Activated naive CD8-positive, alpha-beta T cell treated with anti-CD3 and anti-CD28 coated beads, Interleukin-2, amount 50 U/mL, for 24 hours (primary cell): ENCODE results near the gene DEFB114.

Experiments
- ATAC-seq: fragments of 150-1000 bp; cut with Tn5 transposase; one replicate; pipeline ENCODE4 v1.10.0; 2021
- DNase-seq: peaks from one replicate; pipeline ENCODE4 v3.0.0; 2021
- H3K27ac Mint-ChIP-seq: one replicate; pipeline ENCODE4 v1.8.0; 2021; ENCODE audit warnings: mild to moderate bottlenecking, mixed read lengths
- H3K27me3 Mint-ChIP-seq: one replicate; pipeline ENCODE4 v1.8.0; 2021; ENCODE audit warnings: mixed read lengths
- H3K36me3 Mint-ChIP-seq: one replicate; pipeline ENCODE4 v1.8.0; 2021; ENCODE audit warnings: low read depth, mixed read lengths
- H3K4me1 Mint-ChIP-seq: one replicate; pipeline ENCODE4 v1.8.0; 2021; ENCODE audit warnings: mixed read lengths
- H3K4me3 Mint-ChIP-seq: one replicate; pipeline ENCODE4 v1.8.0; 2021; ENCODE audit warnings: mild to moderate bottlenecking, moderate library complexity, mixed read lengths
- H3K9me3 Mint-ChIP-seq: one replicate; pipeline ENCODE4 v1.8.0; 2021; ENCODE audit warnings: mixed read lengths

The DEFB114 gene, protein sequence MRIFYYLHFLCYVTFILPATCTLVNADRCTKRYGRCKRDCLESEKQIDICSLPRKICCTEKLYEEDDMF

DNA sequence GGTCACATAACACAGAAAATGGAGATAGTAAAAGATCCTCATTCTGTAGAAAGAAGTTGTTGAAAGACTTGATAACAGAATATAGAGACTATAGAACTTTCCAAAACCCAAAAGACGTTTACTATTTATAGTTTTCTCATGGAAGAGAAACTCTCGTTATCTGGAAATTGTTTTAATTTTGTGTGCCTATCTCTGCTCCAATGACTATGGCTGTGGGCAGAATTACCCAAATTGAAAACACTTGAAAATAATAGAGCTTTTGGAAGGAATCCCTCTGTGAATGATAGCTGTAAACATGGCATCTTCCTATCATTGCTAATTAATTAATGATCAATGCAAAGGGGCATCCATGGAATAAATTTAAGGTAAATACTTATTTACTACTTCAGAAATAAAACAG is at the start of gene DEFB114:
DEFB114 (minus strand) TSS at position 101 of the 400 bp plus-strand sequence; CDS start at position 42, 59 bp downstream.
- Mint-ChIP-seq H3K4me3 (no peak within 1 kb of the TSS), H3K4me1 (no peaks in the 10 kb centered on the region), H3K36me3 (no peaks in the 10 kb centered on the region), H3K9me3 (peaks cover 4% of the 10 kb centered on the region), H3K27me3 (no peaks in the 10 kb centered on the region), H3K27ac (no peak within 1 kb of the TSS)
- ATAC-seq (no peak), DNase-seq (no peak)

DNA sequence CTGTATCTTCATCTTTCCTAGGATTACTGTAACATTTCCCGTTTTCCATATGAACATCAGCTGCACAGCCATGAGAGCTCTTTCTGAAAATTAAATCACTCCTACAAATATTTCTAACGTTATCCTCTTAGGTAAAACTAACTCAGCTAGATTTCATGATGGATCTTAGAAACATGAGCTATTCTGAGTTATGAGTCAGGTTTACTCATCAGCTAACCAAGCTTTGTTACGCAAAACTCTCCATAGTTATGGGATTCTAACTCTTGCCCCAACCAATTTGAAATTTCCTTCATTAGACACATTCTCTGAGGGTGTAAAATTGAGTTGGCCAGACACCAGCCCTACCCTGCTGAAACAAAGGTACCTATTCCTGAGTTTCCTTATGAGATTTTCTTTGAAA is 43.9 kb upstream of the DEFB114 start:
- Mint-ChIP-seq H3K9me3 (no peaks in the 10 kb centered on the region), H3K27me3 (no peaks in the 10 kb centered on the region), H3K27ac (no peak overlapping the region), H3K4me1 (no peaks in the 10 kb centered on the region), H3K4me3 (no peak overlapping the region), H3K36me3 (no peaks in the 10 kb centered on the region)
- DNase-seq = no peak
- ATAC-seq = no peak

DNA sequence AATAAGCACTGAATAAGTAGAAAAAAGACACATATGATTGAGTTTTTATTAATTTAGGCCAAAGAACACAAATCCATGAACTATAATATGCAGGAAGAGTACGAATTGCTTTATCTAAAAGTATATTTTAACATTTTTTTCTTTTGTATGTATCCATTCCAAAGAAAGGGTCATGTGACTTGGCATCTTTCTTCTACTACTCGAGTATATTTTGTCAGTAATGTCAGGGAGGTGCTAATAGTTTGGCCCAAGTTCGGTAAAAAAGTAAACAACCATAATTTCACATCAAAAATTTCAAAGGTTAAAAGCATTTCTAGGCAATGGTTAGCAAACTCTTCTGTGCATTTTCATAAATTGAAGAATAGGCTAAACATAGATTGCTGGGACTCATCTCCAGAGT is 39.2 kb upstream of the DEFB114 start:
- H3K27ac Mint-ChIP-seq = no peak overlapping the region
- no peaks in the 10 kb centered on the region for H3K9me3 Mint-ChIP-seq
- no peak for DNase-seq
- ATAC-seq = no peak
- no peaks in the 10 kb centered on the region for H3K36me3 Mint-ChIP-seq
- no peak overlapping the region for H3K4me3 Mint-ChIP-seq
- no peaks in the 10 kb centered on the region for H3K4me1 Mint-ChIP-seq
- no peaks in the 10 kb centered on the region for H3K27me3 Mint-ChIP-seq

DNA sequence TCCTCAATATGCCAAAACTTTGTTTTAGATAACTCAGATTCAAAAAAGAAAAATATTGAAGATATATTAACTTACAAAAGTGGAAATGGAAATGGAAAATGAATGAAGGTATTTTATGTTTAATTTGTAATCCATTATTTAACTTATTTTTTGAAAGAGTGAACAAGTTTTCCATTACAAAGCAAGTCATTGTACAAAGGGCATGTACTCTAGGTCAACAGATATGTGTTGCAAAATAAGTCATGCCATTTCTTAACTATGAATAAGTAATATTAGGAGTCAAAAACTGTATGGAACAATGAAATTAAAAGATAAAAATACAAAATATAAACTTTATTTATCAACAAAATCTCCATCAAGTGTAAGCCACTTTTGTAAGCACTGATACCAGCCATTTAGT is 31.3 kb upstream of the DEFB114 start:
- H3K27me3 Mint-ChIP-seq = no peaks in the 10 kb centered on the region
- DNase-seq = no peak
- no peak overlapping the region for H3K27ac Mint-ChIP-seq
- H3K9me3 Mint-ChIP-seq = peaks cover 3% of the 10 kb centered on the region
- H3K4me3 Mint-ChIP-seq = no peak overlapping the region
- no peaks in the 10 kb centered on the region for H3K4me1 Mint-ChIP-seq
- ATAC-seq = no peak
- H3K36me3 Mint-ChIP-seq = no peaks in the 10 kb centered on the region

DNA sequence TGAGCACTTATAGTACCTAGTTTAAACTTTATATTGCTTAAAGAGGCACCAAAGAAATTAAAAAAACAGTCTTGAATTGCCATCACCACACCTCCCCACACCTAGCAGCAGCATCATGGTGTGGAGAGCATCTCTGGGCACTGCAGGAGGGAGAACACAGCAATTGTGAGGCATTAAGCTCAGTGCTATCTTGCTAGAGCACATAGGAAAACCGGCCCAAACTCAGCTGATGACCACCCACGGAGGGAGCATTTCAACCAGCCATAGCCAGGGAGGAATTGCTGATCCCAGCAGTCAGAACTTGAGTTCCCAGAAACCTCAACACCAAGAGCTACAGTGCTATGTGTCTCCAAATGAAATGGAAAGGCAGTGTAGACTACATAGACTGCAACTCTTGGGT is 24.9 kb upstream of the DEFB114 start:
- Mint-ChIP-seq H3K9me3 (no peaks in the 10 kb centered on the region), H3K27ac (no peak overlapping the region), H3K4me3 (no peak overlapping the region), H3K36me3 (no peaks in the 10 kb centered on the region), H3K4me1 (no peaks in the 10 kb centered on the region), H3K27me3 (no peaks in the 10 kb centered on the region)
- ATAC-seq (no peak), DNase-seq (no peak)

DNA sequence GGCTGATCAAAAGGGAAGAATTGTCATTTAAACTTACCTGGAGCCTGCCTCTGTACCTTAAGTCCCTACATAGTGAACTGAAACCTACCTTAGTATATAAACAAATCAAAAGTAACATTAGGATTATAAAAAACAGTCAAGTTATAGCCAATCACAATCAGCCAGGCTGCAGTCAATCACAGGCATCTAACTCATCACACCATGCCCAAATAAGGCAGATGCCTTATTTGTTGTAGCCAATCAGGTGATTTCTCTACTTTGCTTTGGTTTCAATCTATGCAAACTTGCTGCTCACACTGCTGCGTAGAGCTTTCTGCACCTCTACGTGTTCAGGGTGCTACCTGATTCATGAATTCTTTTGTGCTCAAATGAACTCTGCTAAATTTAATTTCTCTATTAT is 23.8 kb upstream of the DEFB114 start:
- Mint-ChIP-seq H3K27me3 (no peaks in the 10 kb centered on the region), H3K4me1 (no peaks in the 10 kb centered on the region), H3K27ac (no peak overlapping the region), H3K4me3 (no peak overlapping the region), H3K36me3 (no peaks in the 10 kb centered on the region), H3K9me3 (no peaks in the 10 kb centered on the region)
- DNase-seq (no peak), ATAC-seq (no peak)

DNA sequence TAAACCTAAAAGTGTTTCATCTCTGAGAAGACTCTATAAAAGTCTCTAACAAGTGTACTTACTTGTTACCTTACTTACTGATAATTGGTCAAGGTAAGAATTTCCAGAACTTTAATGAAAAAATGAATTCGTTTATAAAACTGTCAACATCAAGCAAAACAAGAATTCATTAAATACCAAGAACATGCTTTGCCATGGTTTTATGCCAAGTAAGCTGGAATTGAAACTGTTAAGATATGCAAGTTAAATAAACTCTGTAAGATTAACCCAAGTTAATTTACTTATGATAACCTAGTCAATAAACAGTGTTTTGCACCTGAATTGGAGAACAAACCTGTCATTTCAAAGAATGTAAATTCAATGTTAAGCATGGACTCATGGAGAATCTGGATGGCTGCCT is 22.6 kb upstream of the DEFB114 start:
- Mint-ChIP-seq H3K36me3 (no peaks in the 10 kb centered on the region), H3K4me1 (no peaks in the 10 kb centered on the region), H3K27ac (no peak overlapping the region), H3K9me3 (no peaks in the 10 kb centered on the region), H3K4me3 (no peak overlapping the region), H3K27me3 (no peaks in the 10 kb centered on the region)
- DNase-seq = no peak
- no peak for ATAC-seq

DNA sequence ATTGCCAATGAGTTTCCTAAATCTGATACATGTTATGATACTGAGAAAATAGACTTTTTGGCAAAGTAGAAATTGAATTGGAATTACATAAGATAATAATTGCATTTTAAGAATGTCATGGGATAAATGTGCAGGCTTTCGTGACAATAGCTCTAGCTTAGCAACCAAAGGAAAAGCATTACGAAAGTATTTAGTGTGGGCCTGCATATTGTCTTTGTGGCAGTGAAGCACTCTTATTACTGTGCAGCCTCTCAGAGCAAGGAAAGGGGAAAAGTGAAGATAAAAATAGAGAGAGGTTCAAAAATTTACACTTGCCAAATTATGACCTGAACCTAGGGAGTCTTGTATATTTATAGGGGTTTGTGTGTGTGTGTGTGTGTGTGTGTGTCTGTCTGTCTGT is 18.1 kb upstream of the DEFB114 start:
- peaks cover 2% of the 10 kb centered on the region for H3K4me1 Mint-ChIP-seq
- no peak for ATAC-seq
- H3K36me3 Mint-ChIP-seq = no peaks in the 10 kb centered on the region
- no peaks in the 10 kb centered on the region for H3K27me3 Mint-ChIP-seq
- no peak overlapping the region for H3K4me3 Mint-ChIP-seq
- no peak for DNase-seq
- peaks cover 4% of the 10 kb centered on the region for H3K9me3 Mint-ChIP-seq
- no peak overlapping the region for H3K27ac Mint-ChIP-seq

DNA sequence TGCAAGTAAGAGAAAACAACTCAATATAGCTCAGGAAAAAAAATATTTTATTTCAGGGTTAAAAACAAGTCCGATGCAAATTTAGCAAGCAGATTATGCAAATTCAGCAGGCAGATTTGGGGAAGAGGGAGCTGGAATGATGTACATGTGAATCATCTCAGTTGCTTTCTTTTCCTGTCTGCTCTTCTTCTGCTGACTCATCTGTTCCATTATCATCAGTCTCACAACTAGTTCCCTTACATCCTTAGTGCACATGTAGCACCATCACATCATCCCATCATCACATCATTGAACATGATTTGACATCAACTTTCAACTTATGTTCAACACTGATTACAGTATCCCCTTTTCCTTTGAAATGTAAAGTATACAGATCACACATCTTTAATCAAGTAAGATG is 16.9 kb upstream of the DEFB114 start:
- Mint-ChIP-seq H3K36me3 (no peaks in the 10 kb centered on the region), H3K9me3 (peaks cover 4% of the 10 kb centered on the region), H3K4me3 (no peak overlapping the region), H3K4me1 (peaks cover 2% of the 10 kb centered on the region), H3K27me3 (no peaks in the 10 kb centered on the region), H3K27ac (no peak overlapping the region)
- DNase-seq (no peak), ATAC-seq (no peak)

DNA sequence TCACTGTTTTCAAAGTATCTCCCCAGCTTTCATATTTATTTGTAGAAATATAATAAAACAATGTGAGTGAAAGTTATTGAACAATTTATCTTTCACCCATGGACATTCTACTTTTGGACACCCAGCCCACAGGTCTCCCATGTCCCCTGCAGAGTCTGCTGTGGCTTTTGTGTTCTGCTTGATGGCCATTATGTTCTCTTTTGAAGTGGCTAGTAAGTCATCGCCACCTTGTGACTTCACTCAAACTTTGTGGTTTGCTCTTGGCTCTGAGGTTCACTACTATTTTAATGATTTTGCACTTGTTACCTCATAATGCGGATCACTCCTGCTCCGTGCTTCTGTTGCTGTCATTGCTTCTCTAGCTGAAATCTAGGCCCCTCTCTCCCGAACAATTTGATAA is 15.6 kb upstream of the DEFB114 start:
- no peak overlapping the region for H3K4me3 Mint-ChIP-seq

DNA sequence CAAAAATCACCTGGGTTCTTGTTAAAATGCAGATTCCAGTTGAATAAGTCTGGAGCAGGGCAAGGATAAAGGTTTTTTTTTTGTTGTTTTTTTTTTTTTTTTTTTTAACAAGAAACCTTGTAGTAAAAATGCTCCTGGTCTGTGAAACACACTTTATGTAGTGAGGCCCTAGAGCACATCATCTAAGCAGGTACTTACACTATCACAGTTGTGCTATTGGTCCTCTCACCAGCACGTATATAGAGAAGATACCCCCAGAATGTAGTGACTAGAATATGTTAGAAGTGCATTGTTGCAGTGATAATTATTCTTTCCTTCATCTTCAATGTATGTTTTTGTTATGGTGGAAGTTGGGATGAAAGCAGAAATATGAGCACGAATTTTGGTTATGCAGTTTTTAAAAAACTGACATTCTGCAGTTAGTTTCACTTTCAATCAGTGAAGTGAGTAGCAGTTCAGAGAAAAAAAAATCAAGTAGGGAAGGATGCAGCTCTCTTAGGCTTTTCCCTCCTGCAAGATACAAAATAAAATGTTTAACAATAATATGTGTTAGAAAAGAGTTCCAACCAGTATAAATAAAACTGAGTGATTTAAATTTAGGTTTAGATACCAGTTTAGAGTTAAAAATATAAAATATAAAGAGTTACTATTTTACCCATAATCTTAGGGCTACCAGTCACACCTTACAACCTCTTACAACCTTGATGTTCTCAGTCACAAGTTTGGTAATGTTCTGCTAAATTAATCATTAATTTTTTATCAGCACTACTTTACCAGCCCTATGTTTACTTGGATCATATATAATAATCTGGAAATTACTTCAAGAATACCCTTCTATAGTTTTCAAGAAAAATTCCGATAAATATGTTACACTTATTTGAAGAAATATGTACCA is 14.6 kb upstream of the DEFB114 start:
- no peaks in the 10 kb centered on the region for H3K36me3 Mint-ChIP-seq
- H3K27me3 Mint-ChIP-seq = no peaks in the 10 kb centered on the region
- peaks cover 4% of the 10 kb centered on the region for H3K9me3 Mint-ChIP-seq
- no peak for DNase-seq
- H3K4me3 Mint-ChIP-seq = no peak overlapping the region
- ATAC-seq = no peak
- peaks cover 2% of the 10 kb centered on the region for H3K4me1 Mint-ChIP-seq
- H3K27ac Mint-ChIP-seq = no peak overlapping the region

More for the DNA sequence above, 15.6 kb upstream of the DEFB114 start:
- Mint-ChIP-seq H3K4me1 (peaks cover 2% of the 10 kb centered on the region), H3K27ac (no peak overlapping the region), H3K9me3 (peaks cover 4% of the 10 kb centered on the region), H3K36me3 (no peaks in the 10 kb centered on the region), H3K27me3 (no peaks in the 10 kb centered on the region)
- DNase-seq (no peak), ATAC-seq (no peak)

DNA sequence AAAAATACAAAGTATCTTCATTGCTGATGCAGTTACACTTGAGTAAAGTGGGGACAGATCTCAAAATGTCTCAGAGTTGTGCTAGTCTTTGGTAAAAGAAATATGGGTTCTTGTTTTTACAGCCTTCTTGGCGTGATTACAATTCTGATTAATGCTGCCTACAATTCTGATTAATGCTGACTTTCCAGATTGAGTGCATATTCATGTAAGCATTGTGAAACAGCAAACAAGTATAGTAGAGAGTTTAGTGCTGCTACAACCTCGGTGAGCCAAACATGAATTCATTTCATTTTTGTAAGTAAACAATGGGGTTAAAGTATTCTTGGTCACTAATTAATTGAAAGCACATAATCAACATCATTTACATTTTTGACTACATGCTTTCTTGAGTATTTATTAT is 5.6 kb upstream of the DEFB114 start, which contains the start of gene DEFB113:
DEFB113 (minus strand) TSS at position 21 of the 400 bp plus-strand sequence; CDS start at position 21, 0 bp downstream.
- DNase-seq (no peak), ATAC-seq (no peak)
- peaks cover 4% of the 10 kb centered on the region for H3K9me3 Mint-ChIP-seq
- no peaks in the 10 kb centered on the region for H3K36me3 Mint-ChIP-seq
- H3K27me3 Mint-ChIP-seq = no peaks in the 10 kb centered on the region
- no peak within 1 kb of the TSS for H3K27ac Mint-ChIP-seq
- H3K4me3 Mint-ChIP-seq = no peak within 1 kb of the TSS
- H3K4me1 Mint-ChIP-seq = no peaks in the 10 kb centered on the region

DNA sequence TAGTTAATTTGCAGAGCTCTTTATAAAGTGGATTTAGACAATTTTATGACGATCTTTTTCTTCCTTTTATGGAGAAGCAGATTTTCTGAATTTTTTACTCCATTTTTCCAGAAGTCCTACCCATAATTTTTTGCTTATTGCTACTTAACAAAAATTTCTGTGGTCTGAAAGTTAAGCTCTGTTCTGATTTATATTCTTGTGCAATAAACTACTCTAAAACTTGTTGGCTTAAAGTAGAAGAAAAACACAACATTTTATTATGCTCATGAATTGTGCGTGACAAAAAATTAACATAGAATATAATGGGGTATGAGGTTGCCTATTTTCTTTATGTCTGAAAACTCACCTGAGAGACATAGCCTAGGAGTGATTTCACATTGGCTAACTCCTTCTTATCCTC is 2.9 kb upstream of the DEFB114 start:
- H3K27me3 Mint-ChIP-seq = no peaks in the 10 kb centered on the region
- peaks cover 4% of the 10 kb centered on the region for H3K9me3 Mint-ChIP-seq
- H3K4me1 Mint-ChIP-seq = no peaks in the 10 kb centered on the region
- H3K27ac Mint-ChIP-seq = no peak overlapping the region
- no peaks in the 10 kb centered on the region for H3K36me3 Mint-ChIP-seq
- no peak overlapping the region for H3K4me3 Mint-ChIP-seq
- ATAC-seq (no peak), DNase-seq (no peak)

DNA sequence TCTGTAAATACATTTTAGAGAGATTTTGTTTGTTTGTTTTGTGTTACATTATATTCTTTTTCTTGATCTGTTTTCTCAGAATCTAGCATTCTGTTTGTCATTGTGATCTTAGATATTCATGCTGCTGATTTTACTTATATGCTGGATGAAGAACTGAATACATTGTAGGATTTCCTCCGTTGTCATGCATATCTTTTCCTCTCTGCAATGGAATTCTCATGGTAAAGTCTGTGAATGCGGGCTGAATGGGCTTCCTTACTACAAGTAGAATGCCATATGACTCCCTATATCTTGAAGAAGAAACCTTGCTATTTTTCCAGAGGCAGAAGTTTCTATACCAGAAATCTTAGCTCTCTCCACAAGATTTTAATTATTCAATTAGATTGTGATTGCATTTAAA is 2.4 kb upstream of the DEFB114 start:
- DNase-seq (no peak), ATAC-seq (no peak)
- H3K27ac Mint-ChIP-seq = no peak overlapping the region
- H3K27me3 Mint-ChIP-seq = no peaks in the 10 kb centered on the region
- H3K36me3 Mint-ChIP-seq = no peaks in the 10 kb centered on the region
- no peak overlapping the region for H3K4me3 Mint-ChIP-seq
- no peaks in the 10 kb centered on the region for H3K4me1 Mint-ChIP-seq
- peaks cover 4% of the 10 kb centered on the region for H3K9me3 Mint-ChIP-seq

DNA sequence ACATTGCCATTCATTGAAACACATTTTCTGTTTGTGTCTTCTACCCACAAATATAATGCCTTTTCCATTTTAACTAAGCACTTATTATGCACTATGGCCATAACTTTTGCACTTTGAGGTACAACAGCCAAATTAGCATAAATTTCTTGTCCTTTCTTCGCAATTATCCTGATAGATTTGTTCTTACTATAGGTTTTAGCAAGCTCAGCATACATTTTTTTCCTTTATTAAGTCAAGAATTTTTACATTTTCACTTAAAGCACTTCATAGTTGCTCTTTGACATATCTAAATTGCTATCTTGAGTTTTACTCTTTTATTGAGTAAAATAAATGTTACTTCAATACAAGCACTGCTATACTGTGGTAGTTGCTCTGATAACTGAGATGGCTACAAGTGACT is 5.8 kb downstream of the DEFB114 start:
- Mint-ChIP-seq H3K4me1 (no peaks in the 10 kb centered on the region), H3K36me3 (no peaks in the 10 kb centered on the region), H3K9me3 (no peaks in the 10 kb centered on the region), H3K4me3 (no peak overlapping the region), H3K27me3 (no peaks in the 10 kb centered on the region), H3K27ac (no peak overlapping the region)
- DNase-seq (no peak), ATAC-seq (no peak)
